GM10847 (cell line): Measurements from ENCODE around the gene MTFMT.

Experiments used
- POLR2A ChIP-seq: IDR thresholded peaks from 2 replicates; pipeline ENCODE4 v1.6.1; 2011; ENCODE audit not compliant: insufficient read length; ENCODE audit errors: extremely low read depth

Gene MTFMT

GRCh38 chr15:64975390-64975789 lies 54.0 kb downstream of the MTFMT start:
- no peak for TF ChIP-seq POLR2A

- no peak for TF ChIP-seq POLR2A
Observed at GRCh38 chr15:64970698-64971097, 58.7 kb downstream of the MTFMT start.

GRCh38 chr15:64969401-64969800 lies 60.0 kb downstream of the MTFMT start:
- TF ChIP-seq POLR2A = no peak

GRCh38 chr15:64961013-64961412 lies 68.4 kb downstream of the MTFMT start:
- TF ChIP-seq POLR2A = no peak

- TF ChIP-seq POLR2A = no peak
Observed at GRCh38 chr15:64960153-64960552, 69.3 kb downstream of the MTFMT start.

- TF ChIP-seq POLR2A = no peak
Observed at GRCh38 chr15:64959128-64959527, 70.3 kb downstream of the MTFMT start.

GRCh38 chr15:64954395-64954794 lies 75.0 kb downstream of the MTFMT start:
- no peak for TF ChIP-seq POLR2A

GRCh38 chr15:64951777-64952418 lies 77.5 kb downstream of the MTFMT start:
- TF ChIP-seq POLR2A = no peak
